Fibroblast of villous mesenchyme (primary cell): Measurements from ENCODE around the gene DDX24. TPM values are rescaled to one million over a fixed set of nuclear protein-coding genes. Genes with fewer than 3 reads are reported as not detected.

Source experiments
- DNase-seq: peaks from one replicate; pipeline ENCODE4 v3.0.0-alpha.2; 2010; ENCODE audit warnings: low read depth
- H3K4me3 ChIP-seq: 2 replicates; pipeline ENCODE4 v1.5.1; 2011; ENCODE audit warnings: low read depth, mild to moderate bottlenecking, low read length
- CTCF ChIP-seq: IDR thresholded peaks from 2 replicates; pipeline ENCODE4 v1.5.1; 2012; ENCODE audit warnings: low read depth, mild to moderate bottlenecking, low read length; ENCODE audit not compliant: insufficient read depth
- total RNA-seq: library from RNA; depleted of rRNA; stranded (reverse); fragments of >200 nt; gene quantifications from 2 replicates; pipeline ENCODE4 v1.2.3, GENCODE V29; 2012

Gene DDX24
- total RNA-seq, 1 donor: 128 TPM

- TF ChIP-seq CTCF: no peak
- H3K4me3 ChIP-seq: no peak overlapping the region
- DNase-seq: peak; percentile 44
Observed at GRCh38 chr14:94056579-94057308, 24.3 kb downstream of the DDX24 start.

- H3K4me3 ChIP-seq: no peak overlapping the region
- no peak for TF ChIP-seq CTCF
- DNase-seq: no peak
Observed at GRCh38 chr14:94054936-94055335, 26.1 kb downstream of the DDX24 start.

GRCh38 chr14:94054401-94054800 lies 26.6 kb downstream of the DDX24 start:
- DNase-seq: no peak
- TF ChIP-seq CTCF: no peak
- no peak overlapping the region for H3K4me3 ChIP-seq

- TF ChIP-seq CTCF: no peak
- DNase-seq: no peak
- no peak overlapping the region for H3K4me3 ChIP-seq
Observed at GRCh38 chr14:94052662-94053061, 28.3 kb downstream of the DDX24 start.

- TF ChIP-seq CTCF: no peak
- H3K4me3 ChIP-seq: no peak overlapping the region
- DNase-seq: no peak
Observed at GRCh38 chr14:94052199-94052598, 28.8 kb downstream of the DDX24 start.

GRCh38 chr14:94051779-94052178 lies 29.2 kb downstream of the DDX24 start:
- no peak for TF ChIP-seq CTCF
- DNase-seq: no peak
- no peak overlapping the region for H3K4me3 ChIP-seq

GRCh38 chr14:94051115-94051514 lies 29.9 kb downstream of the DDX24 start:
- DNase-seq: peak; percentile 36
- peak; percentile 37 for TF ChIP-seq CTCF
- H3K4me3 ChIP-seq: no peak overlapping the region
